Tongue (tissue), 2 donors: ENCODE measurements around the gene SLC7A5. TPM values are rescaled to one million over a fixed set of nuclear protein-coding genes. Genes with fewer than 3 reads are reported as not detected.
A peak's percentile ranks its signal among the peaks of the same experiment; 100 is the strongest.
"Not testable (repeated sequence)": the region's sequence is repeated elsewhere in the genome, so short reads cannot be mapped to it uniquely, and the experiment has no call there.

Experiments
- DNase-seq: peaks from one replicate; pipeline ENCODE4 v3.0.0-alpha.2; 2015
- total RNA-seq: library from RNA; depleted of rRNA; stranded (reverse); fragments of >200 nt; gene quantifications from one replicate; pipeline ENCODE4 v1.2.3, GENCODE V29; 2014

SLC7A5 gene
- total RNA-seq, 1 donor from 2014 or later: 14.5 TPM

DNA sequence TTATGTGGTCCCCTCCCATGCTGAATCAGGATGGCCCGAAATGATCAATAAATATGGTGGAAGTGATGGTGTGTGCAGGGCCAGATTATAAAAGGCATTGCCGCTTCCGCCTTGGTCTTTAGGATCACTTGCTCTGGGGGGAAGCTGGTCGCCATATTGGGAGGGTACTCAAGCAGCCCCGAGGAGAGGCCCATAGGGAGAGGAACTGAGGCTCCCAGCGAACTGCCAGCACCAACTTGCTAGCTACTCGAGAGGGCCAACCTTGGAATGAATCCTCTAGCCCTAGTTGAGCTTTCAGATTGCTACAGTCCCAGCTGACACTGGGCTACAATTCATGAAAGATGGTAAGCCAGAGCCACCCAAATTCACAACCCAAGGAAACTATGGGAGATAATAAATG lies 19.0 kb upstream of the SLC7A5 start:
- not testable (repeated sequence) for DNase-seq

DNA sequence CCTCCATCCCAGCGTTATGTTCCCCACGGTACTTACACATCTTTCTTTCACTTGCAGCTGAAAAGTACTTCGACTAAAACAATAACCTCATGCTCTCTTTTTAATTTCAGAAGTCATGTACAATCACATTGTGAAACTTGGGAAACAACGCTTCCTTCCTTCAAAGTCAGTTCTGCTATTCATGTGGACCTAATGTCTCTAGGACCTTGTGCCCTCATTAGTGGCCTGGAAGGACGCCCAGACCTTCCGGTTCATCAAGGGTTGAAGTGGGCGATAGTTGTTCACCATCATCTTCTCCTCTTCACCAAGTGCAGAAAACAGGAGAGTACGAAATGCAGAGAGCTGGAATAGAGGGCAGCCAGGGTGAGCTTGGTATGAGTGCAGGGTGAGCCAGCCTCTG lies 18.6 kb upstream of the SLC7A5 start:
- DNase-seq: not testable (repeated sequence)

DNA sequence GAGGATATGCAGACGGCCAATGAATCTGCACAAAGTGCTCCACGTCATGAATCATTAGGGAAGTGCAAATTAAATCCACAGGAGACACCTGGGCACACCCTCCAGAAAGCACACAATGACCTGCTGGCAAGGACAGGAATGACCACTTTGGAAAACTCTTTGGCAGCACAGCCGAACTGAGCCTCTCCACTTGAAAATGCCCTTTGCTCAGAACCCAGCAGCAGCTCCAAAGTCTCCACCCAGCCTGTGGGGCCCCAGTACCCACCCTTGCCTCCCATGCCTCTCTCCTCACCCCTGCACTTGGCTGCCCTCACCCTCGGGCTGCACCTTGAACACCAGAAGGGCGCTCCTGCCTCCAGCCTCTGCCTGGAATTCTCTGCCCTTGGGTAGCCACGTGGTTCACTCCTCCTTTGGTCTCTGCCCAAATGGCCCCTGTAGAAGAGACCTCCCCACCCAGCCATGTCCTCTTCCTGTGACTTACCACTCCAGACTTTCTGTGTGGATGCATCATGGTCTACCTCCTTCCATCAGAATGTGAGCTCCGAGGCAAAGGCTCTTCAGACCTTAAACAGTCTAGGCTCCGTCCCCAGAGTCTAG lies 16.2 kb upstream of the SLC7A5 start:
- DNase-seq: not testable (repeated sequence)

DNA sequence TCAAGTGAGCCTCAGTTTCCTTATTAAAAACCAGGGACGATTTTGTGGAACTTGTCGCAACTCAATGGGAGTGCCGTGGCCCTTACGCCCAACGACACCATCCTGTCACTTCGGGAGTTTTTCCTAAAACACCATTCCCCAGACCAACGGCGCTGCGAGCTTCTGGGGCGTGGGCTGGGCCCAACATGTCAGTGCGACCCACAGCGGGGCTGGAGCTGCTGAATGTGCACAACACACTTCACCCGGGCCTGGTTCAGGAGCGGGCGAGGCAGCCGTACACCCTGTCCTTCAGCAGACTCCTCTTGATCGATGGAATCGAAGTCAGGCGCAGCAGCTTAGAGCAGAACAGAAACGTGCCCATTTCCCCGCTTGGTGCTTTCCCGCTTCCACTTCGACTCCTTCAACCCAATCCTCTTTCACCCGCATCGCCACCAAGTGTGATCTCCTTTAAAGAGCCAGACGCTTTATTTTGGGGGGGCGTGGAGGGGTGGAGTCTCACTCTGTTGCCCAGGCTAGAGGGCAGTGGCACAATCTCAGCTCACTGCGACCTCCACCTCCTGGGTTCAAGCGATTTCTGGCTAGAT lies 13.2 kb upstream of the SLC7A5 start:
- DNase-seq: no peak

DNA sequence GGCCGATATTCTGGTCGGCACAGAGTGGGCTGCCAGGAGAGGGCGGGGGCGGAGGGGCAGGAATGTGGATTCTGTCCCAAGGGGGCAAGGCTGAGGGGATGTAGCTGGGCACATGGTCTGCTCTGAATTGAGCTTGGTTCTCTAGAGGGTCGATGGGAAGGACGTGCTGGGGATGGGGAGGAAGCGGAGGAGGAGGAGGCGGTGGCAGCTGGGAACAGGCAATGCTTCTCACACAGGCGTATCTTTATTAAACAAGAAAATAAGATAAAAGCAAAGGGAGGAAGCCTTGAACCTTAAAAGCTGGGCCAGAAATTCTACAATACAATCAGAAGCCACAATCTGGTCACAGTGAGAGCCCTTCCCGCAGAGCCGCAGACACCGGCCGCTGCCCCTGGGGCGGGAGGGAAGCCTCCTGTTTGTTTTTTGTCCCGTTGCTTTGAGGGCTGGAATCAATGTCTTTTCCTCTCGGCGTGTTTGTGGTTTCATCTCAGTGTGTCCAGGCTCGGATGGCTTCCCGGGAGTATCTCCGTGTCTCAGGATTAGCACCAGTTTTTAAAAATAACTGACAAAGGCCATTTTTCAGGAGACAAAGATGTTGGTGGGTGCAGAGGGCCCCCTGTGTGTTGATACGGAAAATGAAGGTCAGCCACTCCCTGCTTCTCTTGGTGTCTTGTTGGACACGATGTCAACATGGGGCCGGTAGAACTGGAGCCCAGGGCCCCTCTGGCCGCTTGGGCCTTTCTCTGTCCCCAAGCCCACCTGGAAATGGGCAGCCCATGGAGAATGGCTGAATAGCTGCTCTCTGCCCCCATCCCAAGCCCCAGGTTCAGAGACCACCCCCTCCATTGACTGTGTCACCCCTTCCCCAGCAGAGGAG lies 12.3 kb upstream of the SLC7A5 start:
- DNase-seq: no peak

DNA sequence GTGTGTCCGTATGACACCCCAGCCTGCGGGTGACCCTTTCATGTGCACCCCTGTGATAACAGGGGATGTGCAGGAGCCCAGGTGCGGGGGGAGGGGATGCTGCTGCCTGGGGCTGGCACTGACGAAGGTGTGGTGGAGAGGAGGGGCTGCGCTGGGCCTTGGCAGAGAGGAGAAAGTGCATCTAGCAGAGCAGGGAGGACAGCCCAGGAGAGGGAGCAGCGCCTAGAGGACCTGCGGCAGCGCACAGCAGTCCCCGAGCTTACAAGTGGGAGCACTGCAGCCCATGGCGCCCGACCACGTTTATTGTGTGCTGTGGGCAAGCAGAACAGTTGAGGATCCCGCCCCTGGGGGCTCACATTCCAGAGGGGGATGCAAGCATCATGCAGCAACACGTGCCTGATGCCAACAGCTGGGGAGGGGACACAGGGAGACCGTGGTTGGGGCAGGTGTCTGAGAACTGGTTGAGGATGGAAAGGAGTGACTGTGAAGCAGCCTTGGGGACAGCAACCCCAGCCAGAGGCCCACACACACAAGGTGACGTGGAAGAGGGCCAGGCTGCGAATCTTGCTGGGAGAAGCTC lies 10.9 kb upstream of the SLC7A5 start:
- no peak for DNase-seq

DNA sequence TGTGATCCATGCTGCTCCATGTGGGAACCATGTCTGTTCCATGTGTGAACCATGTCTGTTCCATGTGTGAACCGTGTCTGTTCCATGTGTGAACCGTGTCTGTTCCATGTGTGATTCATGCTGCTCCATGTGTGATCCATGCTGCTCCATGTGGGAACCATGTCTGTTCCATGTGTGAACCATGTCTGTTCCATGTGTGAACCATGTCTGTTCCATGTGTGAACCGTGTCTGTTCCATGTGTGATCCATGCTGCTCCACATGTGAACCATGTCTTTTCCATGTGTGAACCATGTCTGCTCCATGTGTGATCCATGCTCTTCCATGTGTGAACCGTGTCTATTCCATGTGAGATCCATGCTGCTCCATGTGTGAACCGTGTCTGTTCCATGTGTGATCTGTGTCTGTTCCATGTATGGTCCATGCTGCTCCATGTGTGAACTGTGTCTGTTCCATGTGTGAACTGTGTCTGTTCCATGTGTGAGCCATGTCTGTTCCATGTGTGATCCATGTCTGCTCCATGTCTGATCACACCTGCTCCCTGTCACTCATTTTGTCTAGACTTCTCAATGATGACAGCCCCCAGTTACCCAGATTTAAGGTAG lies 10.2 kb upstream of the SLC7A5 start:
- not testable (repeated sequence) for DNase-seq

DNA sequence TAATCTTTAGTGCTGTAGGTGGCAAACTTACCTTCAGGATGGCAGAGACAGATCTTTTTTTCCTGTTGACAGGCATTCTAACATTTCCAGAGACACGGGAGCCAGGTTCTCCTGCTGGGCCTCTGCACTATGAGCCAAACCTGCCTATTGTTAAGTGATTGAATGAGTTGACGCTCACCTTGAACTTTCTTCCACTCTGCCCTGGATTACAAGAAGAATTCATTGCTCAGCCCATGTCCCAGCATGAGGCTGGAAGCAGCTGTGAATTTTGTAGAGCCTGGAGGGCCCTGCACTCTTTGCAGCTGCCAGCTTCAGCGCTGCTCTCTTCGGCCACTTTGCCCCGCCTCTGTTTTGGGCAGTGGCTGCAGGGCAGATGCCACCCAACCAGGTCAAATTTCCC lies 9.4 kb upstream of the SLC7A5 start:
- peak; percentile 31 for DNase-seq

DNA sequence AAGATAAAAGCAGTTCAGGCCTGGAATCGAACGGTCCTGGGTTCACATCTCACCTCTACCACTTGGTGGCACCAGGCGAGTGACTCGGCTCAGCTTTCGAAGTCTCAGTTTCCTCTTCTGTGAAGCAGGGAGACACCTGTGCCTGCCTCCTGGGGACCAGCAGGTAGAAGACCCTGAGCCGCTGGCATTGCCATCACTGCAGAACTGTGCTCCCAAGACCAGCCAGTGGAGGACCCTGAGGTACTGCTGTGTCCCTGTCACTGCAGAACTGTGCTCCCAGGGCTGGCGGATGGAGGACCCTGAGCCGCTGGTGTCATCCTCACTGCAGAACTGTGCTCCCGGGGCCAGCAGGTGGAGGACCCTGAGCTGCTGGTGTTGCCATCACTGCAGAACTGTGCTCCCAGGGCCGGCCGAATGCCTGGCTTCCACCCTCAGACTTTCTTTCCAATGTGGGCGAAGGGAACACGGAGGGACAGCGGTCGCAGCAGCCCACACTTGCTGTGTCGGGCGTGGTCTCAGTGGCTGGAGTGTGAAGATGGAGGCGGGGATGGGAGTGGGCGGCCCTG lies 8.7 kb upstream of the SLC7A5 start:
- no peak for DNase-seq

DNA sequence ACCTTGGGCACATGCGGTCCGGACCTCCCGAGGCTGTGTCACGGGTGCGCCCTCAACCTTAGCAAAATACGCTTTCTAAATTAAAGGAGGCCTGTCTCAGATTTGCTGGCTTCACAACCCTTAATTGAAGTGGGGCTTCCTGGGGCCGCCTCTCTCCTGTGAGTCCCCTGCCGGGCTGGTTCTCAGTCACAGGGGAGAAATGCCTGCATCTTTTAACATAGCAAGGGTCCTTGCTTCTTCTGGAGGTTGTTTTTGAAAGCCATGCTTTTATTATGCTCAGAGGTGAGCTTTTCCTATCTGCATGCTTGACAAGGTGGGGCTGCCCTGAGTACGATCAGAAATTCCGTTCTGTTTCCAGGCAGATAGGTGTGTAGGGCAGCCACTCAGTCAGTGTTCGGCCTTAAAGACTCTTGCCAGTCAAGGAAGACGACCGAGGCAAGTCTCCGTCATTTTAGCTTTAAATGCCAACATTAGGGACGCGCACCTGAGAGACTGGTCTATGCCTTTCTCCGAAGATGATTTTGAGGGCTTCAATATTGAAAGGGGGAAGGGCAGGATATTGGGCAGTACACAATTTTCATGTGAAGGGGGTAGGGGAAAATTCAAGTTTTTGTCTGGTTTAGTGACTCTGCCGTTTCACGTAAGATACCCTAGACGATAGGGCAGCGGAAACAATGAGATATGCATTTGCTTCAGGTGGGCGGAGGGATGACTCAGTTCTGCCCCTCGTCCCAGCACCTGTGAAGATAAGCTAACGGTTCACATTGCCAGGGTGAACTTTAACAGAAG lies 5.5 kb upstream of the SLC7A5 start:
- DNase-seq: no peak

DNA sequence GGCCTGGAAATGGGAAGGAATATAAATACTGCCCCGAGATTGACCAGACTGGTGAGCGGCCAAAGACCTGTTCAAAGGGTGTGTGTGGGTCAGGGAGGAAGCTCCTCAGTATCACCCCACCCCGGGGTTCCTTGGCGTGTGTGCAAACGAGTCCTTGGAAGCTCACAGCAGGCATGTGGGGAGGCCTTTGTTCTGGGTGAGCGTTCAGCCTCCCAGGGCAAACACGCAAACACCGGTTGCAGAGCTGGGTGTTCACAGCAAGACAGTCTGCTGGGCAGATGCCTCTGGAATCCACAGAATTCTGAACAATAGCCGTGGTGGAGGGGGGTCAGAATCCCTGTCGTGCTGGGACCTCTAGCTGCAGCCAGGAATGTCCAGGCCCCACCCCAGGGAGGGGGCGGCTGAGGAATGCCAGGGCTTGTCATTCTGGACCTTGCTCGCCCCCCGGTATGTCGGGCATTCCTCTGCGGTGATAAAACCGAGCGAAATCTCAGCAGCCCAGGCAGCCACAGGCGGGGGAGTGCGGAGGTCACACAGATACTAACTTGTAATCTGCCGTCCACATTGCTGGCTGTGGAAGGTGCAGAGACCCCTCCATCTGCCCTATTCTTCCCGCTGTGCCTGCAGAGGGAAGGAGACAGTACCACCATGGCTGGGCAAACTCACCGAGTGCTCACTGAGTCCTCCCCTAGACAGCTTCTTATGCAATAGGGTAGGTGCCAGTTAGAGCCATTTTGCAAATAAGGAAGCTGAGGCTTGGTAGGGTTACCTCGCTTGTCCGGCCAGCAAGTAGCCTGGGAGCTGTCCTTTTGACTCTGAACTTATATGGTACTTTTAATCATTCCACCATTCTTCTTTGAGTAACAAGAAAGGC lies 1.3 kb upstream of the SLC7A5 start:
- not testable (repeated sequence) for DNase-seq

DNA sequence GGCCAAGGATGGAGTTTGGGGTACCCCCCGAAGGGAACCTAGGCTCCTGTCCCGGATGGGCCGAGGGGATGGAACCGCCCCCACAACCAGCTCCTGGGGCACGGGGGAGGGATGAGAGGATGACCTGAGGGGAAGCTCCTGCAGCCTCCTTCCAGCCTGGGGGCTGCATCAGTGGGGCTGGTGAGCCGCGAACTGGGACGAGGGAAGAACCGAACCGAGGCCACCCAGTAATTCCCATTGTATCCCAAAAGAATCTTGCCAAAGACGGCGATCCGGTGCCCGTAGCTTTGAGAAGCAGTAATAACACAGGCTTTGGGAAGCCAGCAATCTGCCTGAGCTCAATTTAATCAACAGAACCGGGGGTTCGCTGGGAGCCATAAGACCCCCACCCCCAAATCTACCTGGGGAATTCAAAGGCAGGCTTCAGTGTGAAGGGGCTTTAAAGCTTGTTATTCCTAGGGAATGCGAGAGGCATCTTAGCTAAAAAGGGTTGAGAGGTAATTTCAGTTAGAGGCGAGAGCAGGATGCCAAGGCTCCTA lies 641 bp upstream of the SLC7A5 start:
- not testable (repeated sequence) for DNase-seq

DNA sequence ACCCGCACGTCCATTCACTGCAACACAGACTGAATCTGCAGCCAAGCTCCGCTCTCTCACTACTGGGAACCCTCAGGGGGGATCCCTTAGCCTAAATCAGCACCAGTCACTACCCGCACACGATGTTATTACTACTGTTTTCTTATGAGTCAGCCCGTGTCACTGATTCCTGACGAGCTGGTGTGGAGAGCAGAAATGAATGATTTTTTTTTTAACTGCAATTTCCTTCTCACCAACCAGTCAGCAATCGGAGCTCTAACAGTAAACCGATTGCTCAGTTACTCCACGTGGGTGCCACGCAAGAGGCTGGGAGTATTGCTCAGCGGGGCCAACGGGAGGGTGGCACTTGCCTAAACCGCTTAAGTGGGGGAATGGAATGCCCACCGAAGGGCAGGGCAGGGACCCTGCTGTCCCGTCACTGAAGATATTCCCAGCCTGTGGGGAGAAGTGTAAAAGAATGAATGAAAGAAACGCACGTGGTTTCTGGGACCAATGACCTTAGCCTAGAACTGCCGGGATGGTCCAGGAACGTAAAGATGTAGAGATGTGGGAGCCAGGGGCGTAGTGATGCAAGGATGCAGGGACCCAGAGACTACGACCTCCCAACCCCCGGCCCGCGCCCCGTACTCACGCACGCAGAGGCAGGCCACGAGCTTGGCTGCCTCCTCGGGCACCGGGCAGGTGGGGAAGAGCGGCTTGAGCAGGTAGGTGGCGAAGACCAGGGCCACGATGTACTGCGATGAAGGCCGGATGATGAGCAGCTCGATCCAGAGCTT lies 865 bp downstream of the SLC7A5 start:
- not testable (repeated sequence) for DNase-seq

DNA sequence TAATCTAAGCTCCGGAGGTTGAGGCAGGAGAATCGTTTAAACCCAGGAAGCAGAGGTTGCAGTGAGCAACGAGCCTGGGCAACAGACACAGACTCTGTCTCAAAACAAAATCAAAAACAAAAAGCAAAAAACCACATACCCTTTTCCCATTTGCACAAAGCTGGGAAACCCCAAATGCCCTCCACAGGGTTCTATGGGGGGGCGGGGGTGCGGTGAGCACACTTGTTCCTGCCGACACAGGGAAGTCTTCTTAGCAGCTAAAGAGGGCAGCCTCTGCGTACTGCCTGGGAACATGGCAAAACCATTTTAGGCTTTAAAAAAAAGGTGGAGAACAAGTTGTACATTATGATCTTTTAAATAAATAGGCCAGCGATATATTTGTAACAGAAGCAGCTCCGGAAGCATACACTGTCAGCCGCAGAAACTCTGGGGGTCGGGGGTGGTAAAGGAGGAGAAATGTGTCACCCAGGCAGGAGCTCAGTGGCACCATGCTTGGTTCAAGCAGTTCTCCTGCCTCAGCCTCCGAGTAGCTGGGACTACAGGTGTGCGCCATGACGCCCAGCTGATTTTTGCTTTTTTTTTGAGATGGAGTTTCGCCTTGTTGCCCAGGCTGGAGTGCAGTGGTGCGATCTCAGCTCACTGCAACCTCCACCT lies 3.3 kb downstream of the SLC7A5 start:
- not testable (repeated sequence) for DNase-seq

DNA sequence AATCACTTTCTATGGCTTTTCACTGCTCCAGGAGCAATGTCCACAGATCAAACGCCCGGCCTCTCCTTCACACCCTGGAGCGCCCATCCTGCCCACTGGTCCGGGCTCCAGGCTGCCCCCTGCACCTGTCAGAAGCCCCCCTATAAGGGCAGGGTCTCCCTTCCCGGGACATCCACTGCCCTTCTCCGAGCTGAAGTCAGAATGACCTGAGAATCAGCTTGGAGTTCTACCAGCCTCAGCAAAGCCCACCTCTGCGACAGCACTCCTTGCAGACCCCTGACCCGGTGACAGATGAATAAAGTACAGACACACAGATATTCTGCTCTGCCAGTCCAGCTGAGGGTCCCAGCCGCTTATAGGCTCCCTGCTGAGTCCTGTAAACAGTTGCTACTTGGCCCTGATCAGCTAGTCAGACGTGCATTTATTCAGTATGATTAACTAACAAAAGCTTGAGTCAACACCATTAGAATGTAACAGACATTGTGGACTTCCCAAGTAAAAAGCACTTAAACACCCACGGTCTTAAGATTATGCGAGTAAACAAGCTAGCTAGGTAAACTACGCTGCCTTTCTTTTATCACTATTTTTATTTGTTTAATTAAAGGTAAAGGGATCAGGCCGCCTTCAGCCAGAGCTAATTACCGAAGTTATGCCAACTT lies 4.8 kb downstream of the SLC7A5 start:
- no peak for DNase-seq

DNA sequence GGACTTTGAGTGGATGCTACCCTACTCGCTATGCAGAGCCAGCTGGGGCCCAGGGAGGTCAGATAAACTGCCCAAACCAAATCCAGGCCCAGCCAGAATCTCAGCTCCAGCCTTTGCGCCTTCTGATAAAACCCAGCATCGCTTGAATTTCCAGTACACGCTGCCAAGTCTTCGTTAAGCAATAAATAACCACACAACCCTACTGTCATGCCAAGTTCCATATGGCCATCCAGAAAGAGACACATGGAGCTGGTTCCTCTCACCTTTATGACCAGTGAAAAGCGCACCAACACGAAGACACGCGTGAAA lies 6.0 kb downstream of the SLC7A5 start:
- DNase-seq: not testable (repeated sequence)

DNA sequence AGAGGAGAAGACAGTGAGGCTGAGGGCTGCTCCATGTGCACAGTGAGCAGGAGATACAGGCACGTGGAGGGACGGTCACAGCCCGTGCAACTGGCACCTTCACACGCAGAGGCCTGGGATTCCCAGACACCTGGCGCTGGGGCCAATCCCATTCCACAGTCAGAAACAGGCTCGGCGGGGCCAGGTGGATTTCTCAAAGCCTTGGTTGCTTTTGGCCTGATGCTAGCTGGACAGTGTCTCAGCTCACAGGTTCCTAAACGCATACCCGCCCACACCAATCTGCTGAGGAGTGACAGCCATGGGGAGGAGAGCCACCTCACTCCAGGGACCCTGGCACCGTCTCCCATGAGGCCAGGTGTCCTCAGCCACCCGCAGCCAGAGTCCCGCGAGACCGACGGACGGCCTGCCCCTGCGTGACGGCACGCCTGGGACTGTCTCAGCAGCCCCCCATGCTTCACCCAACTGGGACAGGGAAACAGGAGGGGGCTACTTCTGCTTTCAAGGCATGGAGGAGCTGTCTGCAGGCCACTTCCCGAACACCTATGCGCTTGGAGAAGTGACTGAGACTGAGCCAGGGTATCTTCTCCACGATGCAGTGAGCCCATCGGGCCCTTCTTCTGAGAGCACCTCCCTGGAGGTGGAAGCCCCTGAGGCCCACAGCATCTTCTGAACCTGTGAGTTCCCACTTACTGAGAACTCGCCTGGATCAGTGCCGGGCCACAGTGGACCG lies 6.5 kb downstream of the SLC7A5 start:
- DNase-seq: not testable (repeated sequence)
